NCI-H2227 treated with DMSO at 0.1 percent for 48 hours (cell line): ENCODE results near the gene NAT10.
"Not testable (repeated sequence)": the region's sequence is repeated elsewhere in the genome, so short reads cannot be mapped to it uniquely, and the experiment has no call there.

Source experiments
- DNase-seq: peaks from one replicate; lab custom pipeline; 2025; lab: John Stamatoyannopoulos, UW

Gene NAT10

GRCh38 chr11:34169686-34170085 is 64.3 kb downstream of the NAT10 start:
- DNase-seq = no peak

DNA sequence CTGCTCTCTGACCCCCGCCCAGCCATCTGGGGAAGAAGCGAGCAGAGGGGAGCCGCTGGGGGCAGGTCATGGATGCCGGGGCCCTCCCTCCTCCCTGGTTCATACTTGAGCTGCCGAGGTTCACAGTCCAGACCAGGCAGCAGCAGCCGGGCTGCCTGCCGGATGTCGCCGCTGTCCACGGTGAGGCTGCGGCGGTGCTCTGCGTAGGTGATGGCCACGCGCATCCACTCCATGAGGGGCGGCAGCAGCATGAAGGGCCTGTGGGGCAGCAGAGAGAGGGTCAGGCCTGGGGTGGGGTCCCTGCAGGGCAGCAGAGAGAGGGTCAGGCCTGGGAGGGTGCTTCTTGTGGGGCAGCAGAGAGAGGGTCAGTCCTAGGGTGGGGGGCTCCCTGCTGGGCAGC is 67.6 kb downstream of the NAT10 start:
- no peak for DNase-seq

GRCh38 chr11:34174412-34175041 is 69.1 kb downstream of the NAT10 start:
- peak; percentile 80 for DNase-seq

- DNase-seq = no peak
Measured at GRCh38 chr11:34175284-34176019, 70.0 kb downstream of the NAT10 start.

GRCh38 chr11:34176751-34177209 is 71.4 kb downstream of the NAT10 start:
- DNase-seq = no peak

- no peak for DNase-seq
Measured at GRCh38 chr11:34178209-34178821, 72.9 kb downstream of the NAT10 start.

DNA sequence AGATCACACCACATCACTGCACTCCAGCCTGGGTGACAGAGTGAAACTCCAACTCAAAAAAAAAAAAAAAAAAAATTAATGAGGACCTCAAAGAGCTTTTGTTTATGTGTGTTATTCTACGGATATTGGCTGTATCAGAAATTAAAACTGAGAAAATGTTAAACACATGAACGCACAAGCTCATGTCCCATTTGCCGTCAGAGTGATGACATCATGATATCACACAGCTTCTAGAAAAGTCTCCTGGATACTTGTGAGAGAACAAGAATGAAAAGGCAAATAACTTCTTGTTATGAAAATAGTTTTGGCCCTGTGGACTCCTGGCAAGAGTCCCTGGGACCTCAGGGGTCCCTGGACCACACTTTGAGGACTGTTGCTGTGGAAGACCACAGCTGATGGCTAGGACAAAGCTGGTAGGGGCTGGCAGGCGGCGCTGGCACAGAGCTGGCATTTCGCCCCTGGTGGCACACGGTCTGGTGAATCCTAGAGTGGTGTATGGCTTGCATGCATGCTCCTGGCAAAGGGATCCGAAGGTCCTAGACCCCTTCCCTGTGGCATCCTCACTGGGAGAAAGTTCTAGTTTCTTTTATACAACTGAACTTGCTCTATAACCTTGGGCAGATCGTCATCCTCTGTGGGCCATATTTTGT is 73.7 kb downstream of the NAT10 start:
- no peak for DNase-seq

GRCh38 chr11:34180040-34180813 is 74.8 kb downstream of the NAT10 start:
- no peak for DNase-seq

DNA sequence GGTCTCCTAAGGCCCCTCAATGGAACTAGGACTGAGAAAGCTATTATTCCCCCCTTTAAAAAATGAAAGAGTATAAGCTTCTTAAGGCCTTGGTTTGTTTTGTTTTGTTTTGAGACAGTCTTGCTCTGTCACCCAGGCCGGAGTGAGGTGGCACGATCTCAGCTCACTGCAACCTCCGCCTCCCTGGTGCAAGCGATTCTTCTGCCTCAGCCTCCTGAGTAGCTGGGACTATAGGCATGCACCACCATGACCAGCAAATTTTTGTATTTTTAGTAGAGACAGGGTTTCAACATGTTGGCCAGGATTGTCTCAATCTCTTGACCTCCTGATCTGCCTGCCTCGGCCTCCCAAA is 75.4 kb downstream of the NAT10 start:
- DNase-seq = not testable (repeated sequence)

DNA sequence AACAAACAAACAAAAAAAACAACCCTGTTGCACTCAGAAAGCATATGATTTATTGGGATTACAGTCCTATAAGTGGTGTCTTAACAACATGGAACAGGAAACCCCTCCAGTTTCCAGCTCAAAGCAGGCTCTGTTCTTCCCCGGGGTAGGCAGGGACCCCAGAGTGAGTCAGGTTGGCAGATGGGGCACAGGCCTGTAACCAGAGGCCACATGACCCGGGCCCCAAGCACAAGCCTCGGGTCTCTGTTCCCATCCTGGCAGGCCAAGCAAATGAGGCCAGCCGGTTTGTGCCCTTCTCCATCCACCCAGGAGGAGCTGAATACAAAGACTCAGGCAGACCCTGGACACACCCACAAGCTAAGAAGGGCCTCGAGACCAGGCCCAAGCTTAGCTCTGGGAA is 75.8 kb downstream of the NAT10 start:
- no peak for DNase-seq

DNA sequence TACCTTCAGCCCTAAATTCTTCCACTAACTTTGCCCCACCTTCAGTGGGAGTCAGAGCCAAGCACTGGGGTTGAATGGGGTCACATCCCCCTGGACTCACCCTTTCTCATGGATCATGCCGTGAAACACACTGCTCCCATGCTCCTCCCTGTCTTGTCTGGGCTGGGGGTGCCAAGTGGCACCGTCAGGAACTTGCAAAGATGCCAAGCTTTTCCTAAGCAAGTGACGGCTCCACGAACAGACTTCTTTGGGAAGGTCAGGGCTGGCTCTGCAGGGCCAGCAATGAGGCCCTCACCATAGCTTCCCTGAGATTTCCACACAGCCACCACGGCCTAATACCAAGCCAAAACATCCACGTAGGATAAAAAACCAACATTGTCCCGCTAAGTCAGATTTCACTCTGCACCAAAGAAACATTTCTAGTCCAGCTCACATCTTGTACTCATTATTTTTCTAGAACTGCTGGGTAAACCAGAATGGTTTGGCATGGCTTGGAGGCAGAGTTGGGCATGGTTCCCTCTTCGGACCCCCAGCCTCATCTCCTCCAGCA is 76.5 kb downstream of the NAT10 start:
- DNase-seq = no peak

GRCh38 chr11:34182425-34182824 is 77.0 kb downstream of the NAT10 start:
- DNase-seq = no peak

DNA sequence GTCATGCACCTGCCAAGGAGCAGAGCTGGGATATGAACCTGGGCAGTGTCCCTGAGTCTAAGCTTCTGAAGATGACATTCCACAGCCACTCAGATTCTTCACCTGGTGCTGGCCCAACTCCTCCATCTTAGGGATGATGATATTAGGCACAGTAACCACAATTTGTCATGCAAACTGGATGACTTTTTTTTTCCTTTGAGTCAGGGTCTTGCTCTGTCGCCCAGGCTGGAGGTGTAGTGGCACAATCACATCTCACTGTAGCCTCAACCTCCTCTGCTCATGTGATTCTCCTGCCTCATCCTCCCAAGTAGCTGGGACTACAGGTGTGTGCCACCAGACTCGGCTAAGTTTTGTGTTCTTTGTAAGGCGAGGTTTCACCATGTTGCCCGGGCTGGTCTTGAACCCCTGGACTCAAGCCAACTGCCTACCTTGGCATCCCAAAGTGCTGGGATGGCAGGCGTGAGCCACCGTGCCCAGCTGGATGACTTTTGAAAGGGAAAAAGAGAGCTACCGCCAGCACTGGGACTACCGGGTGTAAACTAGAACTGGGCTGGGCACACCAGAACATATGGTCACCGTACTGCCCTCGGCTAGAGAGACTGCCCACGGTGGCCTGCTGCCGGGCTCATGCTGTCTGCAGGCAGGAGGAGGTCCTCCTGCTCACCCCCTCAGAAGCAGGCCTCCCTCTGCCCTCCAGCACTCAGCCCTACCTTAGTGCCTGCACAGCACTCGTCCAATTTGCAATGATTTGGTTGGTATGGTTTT is 77.7 kb downstream of the NAT10 start:
- DNase-seq = no peak

DNA sequence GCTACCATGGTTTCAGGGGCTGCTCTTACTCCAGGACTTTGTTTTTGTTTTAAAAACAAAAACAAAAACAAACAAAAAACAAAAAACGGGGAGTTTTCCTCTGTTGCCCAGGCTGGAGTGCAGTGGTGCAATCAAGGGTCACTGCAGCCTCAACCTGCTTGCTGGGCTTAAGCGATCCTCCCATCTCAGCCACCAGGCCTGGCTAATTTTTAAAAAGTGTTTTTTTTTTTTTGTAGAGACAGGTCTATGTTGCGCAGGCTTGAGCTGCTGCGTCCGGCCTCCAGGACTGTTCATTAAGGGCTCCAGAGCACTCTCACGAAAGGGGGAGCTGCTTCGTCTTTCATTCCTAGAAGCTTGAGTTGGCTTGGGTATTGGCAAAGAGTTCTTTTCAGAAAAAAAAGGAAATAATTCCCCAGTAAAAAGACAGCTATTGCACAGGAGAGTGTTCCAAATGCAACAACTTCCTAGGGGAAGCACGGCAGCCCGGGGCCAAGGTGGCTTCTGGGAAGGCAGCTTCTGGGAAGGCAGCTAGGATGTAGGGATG is 78.5 kb downstream of the NAT10 start:
- no peak for DNase-seq

DNA sequence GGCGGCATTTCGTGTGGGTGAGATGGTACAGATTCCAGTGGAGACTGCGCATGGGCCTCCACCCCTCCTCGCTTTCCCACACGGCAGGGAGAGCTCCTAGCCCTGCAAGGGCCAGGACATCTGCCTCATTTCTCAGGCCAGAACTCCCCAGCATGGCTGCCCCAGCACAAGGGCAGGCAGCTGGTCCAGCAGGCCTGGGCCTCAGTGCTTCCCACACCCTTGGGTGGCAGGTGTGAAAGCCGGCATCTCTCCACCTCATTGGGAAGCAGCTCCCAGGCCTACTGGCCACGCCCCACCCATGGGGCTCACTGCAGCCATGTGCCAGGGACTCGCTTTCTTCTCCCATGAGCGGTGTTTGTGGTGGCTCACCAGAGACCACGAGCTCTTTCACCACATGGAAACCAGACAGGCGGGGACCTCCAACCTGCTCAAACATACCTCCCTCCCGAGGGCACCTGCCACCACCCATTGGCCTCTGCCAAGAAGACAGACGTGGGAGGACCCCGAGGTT is 79.1 kb downstream of the NAT10 start:
- DNase-seq = no peak

GRCh38 chr11:34185926-34186841 is 80.8 kb downstream of the NAT10 start:
- no peak for DNase-seq

- DNase-seq = no peak
Measured at GRCh38 chr11:34188181-34188580, 82.8 kb downstream of the NAT10 start.

DNA sequence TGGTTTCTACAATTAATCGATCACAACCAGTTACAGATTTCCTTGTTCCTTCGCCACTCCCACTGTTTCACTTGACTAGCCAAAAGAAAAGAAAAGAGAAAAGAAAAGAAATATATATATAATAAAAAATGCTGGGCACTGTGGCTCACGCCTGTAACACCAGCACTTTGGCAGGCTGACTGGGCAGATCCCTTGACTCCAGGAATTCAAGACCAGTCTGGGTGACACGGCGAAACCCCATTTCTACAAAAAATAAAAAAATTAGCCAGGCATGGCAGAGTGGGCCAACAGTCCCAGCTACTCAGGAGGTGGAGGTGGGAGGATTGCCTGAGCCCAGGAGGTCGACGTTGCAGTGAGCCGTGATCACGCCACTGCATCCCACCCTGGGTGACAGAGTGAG is 83.8 kb downstream of the NAT10 start:
- no peak for DNase-seq
